ENCODE results near the gene CTIF. TPM values are rescaled to one million over a fixed set of nuclear protein-coding genes. Genes with fewer than 3 reads are reported as not detected.

The CTIF gene
- total RNA-seq, 2 donors from 2014 or later: 30.6 to 61.2 TPM

DNA sequence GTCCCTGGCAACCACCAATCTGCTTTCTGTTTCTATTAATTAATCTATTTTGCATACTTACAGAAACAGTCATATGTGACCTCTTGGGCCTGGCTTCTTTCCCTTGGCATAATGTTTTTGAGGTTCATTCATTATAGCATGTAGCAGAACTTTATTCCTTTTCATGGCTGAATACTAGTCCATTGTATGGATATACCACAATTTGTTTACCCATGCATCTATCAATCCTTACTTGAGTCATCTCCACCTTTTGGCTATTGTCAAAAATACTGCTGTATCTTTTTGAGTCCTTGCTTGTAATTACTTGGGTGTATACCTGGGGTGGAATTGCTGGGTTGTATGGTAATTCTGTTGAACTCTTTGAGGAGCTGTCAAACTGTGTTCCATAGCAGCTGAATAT lies 126.8 kb downstream of the CTIF start:
- TF ChIP-seq, protein P1, sequence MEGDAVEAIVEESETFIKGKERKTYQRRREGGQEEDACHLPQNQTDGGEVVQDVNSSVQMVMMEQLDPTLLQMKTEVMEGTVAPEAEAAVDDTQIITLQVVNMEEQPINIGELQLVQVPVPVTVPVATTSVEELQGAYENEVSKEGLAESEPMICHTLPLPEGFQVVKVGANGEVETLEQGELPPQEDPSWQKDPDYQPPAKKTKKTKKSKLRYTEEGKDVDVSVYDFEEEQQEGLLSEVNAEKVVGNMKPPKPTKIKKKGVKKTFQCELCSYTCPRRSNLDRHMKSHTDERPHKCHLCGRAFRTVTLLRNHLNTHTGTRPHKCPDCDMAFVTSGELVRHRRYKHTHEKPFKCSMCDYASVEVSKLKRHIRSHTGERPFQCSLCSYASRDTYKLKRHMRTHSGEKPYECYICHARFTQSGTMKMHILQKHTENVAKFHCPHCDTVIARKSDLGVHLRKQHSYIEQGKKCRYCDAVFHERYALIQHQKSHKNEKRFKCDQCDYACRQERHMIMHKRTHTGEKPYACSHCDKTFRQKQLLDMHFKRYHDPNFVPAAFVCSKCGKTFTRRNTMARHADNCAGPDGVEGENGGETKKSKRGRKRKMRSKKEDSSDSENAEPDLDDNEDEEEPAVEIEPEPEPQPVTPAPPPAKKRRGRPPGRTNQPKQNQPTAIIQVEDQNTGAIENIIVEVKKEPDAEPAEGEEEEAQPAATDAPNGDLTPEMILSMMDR (IDR thresholded peaks at IDR 0.05): no peak
- H3K36me3 ChIP-seq: peaks cover 48% of the 10 kb centered on the region

DNA sequence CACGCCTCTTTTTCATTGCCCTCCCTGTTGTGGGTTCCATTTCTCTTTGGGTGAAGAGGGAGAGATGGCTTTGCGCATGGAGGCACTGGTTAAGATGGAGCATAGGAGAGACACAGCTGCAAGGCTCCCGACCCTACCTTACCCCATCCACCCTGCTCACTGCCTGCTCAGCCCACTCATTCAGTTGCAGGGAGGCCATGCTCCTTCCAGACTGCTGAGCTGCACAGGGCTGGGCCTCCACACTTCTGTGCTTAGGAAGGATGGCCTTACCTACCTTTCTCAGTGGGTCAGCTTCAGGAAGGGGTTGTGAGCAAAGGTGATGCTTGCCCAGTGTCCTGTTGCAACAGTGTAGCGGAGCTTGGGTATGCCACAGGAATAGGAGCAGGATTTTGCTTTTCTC lies 127.8 kb downstream of the CTIF start:
- peaks cover 58% of the 10 kb centered on the region for H3K36me3 ChIP-seq
- H3K27ac ChIP-seq: no peak overlapping the region
- no peaks in the 10 kb centered on the region for H3K27me3 ChIP-seq
- DNase-seq (ENCODE audit: low spot score): no peak
- H3K4me3 ChIP-seq: no peak overlapping the region
- H3K4me1 ChIP-seq: peaks cover 0 to 18% of the 10 kb centered on the region in 2 donors
- TF ChIP-seq, protein P1 (IDR thresholded peaks at IDR 0.05): no peak
- H3K9me3 ChIP-seq: peaks cover 0 to 15% of the 10 kb centered on the region in 2 donors

More for the DNA sequence above, 126.8 kb downstream of the CTIF start:
- Histone ChIP-seq H3K9me3 (peaks cover 0 to 6% of the 10 kb centered on the region in 2 donors), H3K27ac (no peak overlapping the region), H3K4me3 (no peak overlapping the region), H3K27me3 (no peaks in the 10 kb centered on the region), H3K4me1 (peaks cover 0 to 27% of the 10 kb centered on the region in 2 donors)
- no peak for DNase-seq (ENCODE audit: low spot score)

DNA sequence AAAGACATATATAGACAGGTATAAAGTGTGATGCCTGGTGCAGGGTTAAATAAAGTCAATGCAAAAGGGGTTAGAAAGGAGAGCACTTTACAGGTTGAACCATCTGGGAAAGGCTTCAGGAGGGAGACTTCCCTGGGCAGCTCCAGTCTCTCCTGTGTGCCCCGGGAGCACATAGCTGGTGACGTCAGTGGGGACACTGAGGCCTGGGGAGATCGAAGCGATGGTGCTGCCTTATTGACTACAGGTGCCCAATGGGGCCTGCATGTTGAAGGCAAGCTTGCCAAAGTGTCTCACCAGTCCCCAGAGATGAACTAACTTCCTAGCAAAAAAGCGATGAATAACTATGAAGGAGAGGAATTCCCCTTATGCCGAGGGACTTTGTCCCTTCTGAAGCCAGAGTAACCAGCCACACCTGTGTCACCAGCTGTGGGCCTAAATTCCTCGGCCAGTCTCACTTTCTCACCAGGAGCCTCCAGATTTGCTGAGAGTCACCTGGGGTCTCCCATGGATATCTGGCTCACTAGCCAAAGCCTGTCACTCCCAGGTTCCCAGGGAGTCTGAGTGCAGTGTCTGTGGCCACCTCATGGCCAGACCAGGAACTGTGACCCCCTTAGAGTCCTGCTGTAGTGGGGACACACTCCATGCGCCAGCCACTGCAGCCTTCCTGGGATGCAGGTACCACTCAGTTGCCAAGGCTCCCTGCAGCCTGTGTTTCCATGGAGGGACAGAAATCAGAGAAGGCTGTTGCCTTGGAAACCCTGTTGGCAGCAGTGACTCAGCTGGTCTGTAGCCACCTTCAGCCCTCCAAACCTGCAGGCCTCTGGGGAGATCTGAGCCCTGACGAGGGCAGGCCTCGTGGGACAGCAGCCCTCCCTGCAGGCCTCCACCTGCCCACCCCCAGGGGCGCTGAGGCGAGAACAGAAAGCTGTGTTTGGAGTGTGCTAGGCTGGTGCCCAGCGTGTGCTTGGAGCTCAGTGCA lies 128.7 kb downstream of the CTIF start:
- peaks cover 59% of the 10 kb centered on the region for H3K36me3 ChIP-seq
- TF ChIP-seq, protein P1 (IDR thresholded peaks at IDR 0.05): peak in 1 of 2 donors; percentile 29
- H3K27ac ChIP-seq: no peak overlapping the region
- H3K4me3 ChIP-seq: no peak overlapping the region
- H3K4me1 ChIP-seq: peaks cover 0 to 9% of the 10 kb centered on the region in 2 donors
- peaks cover 0 to 17% of the 10 kb centered on the region in 2 donors for H3K9me3 ChIP-seq
- DNase-seq (ENCODE audit: low spot score): no peak
- no peaks in the 10 kb centered on the region for H3K27me3 ChIP-seq

DNA sequence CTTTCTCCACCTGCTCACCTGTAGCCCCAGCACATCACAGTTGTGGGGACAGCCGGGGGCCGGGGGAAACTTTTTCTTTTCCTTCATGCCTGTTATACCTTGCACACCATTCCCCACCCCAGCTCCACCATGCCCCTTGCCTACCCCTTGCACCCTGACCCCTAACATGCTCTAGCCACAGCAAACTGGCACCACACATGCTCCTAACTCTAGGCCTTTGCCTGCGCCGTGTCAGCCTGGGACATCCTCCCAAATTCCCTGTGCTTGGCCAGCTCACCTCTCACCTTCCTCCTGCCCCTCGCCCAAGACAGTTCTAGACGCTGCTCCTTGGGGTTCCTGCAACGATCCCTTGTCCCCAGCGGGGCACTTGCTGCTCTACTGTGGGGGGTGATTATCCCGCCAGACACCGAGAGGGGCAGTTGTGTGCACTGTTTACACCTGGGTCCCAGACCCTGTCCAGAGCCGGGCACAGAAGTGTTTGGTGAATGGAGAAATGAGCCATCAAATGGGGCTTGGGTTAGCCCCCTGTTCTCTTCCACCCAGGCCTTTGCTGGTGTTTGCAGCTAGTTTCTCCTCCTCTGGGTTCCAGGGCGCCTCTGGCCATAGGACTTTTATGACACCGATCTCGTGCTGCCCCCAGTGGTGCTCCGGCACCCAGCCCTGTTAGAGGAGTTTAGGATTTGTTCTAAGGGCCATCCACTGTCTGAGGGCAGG lies 129.8 kb downstream of the CTIF start:
- Histone ChIP-seq H3K9me3 (peaks cover 0 to 17% of the 10 kb centered on the region in 2 donors), H3K27me3 (no peaks in the 10 kb centered on the region), H3K27ac (no peak overlapping the region), H3K36me3 (peaks cover 59% of the 10 kb centered on the region), H3K4me1 (peaks cover 0 to 11% of the 10 kb centered on the region in 2 donors), H3K4me3 (no peak overlapping the region)
- TF ChIP-seq, protein P1 (IDR thresholded peaks at IDR 0.05): no peak
- DNase-seq (ENCODE audit: low spot score): no peak

DNA sequence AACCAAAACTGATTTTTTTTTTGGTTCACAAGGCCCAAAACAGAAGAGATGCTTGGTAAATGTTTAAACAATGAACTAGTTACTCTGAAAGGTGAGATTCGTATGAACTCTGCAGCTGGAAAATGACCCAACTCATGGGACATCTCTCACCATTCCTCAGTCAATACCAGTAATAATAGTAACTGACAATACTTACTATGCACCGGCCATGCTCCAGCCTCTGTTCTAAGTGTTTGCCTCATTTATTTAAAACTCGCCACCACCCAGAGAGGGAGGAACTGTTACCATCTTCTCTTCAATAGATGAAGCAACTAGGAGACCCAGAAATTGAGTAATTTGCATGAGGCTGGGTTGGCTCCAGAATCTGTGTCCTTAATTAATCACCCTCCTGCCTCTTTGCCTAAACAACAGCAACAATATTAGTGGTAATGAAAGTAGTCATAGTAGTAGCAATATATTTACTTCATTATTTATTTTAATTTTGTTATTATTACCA lies 130.4 kb downstream of the CTIF start:
- TF ChIP-seq, protein P1 (IDR thresholded peaks at IDR 0.05): no peak
- Histone ChIP-seq H3K36me3 (peaks cover 59% of the 10 kb centered on the region), H3K9me3 (peaks cover 0 to 17% of the 10 kb centered on the region in 2 donors), H3K27me3 (no peaks in the 10 kb centered on the region), H3K27ac (no peak overlapping the region), H3K4me1 (peaks cover 0 to 11% of the 10 kb centered on the region in 2 donors), H3K4me3 (no peak overlapping the region)
- DNase-seq (ENCODE audit: low spot score): no peak

Data from right atrium auricular region (tissue), 2 donors.